GM08714 (cell line): Measurements from ENCODE around the gene PCDHA2.
"Not testable (repeated sequence)": the region's sequence is repeated elsewhere in the genome, so short reads cannot be mapped to it uniquely, and the experiment has no call there.

Experiments used
- H3K4me3 ChIP-seq: fragments of 200-500 bp; sonication (Bioruptor generic); 2 replicates; pipeline ENCODE4 v1.5.1; 2014; ENCODE audit warnings: mild to moderate bottlenecking, low read length, inconsistent platforms
- ZNF274 ChIP-seq: IDR thresholded peaks from 2 replicates; pipeline ENCODE4 v1.6.1; 2012; ENCODE audit warnings: mild to moderate bottlenecking, low read depth, low read length

The PCDHA2 gene

DNA sequence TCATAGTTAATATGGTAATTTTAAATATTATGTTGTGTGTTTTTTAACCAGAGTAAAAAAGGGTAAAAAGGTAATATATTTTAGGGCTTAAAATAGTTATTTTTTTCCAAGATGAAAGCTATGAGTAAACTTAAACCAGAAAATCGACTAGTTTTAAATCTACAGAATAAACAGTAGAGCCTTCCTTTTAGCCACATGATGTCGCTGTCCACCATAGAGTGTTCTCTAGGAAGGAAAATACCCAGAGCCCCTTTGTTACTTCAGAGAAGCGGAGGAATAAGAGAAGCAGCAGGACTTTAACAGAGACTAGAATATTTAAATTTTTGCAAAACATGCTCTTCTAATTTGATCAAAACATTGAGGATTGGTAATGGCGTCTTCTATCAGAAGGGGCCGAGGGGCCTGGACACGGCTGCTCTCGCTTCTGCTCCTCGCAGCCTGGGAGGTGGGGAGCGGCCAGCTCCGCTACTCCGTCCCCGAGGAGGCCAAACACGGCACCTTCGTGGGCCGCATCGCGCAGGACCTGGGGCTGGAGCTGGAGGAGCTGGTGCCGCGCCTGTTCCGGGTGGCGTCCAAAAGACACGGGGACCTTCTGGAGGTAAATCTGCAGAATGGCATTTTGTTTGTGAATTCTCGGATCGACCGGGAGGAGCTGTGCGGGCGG is at the start of gene PCDHA2:
Gene PCDHA2, plus strand, starts transcription at position 258 of the 664 bp plus-strand sequence.
- TF ChIP-seq ZNF274 = no peak
- no peak within 1 kb of the TSS for H3K4me3 ChIP-seq

- H3K4me3 ChIP-seq = no peak overlapping the region
- no peak for TF ChIP-seq ZNF274
These were observed 41.1 kb upstream of the PCDHA2 start for GRCh38 chr5:140753561-140753960.

DNA sequence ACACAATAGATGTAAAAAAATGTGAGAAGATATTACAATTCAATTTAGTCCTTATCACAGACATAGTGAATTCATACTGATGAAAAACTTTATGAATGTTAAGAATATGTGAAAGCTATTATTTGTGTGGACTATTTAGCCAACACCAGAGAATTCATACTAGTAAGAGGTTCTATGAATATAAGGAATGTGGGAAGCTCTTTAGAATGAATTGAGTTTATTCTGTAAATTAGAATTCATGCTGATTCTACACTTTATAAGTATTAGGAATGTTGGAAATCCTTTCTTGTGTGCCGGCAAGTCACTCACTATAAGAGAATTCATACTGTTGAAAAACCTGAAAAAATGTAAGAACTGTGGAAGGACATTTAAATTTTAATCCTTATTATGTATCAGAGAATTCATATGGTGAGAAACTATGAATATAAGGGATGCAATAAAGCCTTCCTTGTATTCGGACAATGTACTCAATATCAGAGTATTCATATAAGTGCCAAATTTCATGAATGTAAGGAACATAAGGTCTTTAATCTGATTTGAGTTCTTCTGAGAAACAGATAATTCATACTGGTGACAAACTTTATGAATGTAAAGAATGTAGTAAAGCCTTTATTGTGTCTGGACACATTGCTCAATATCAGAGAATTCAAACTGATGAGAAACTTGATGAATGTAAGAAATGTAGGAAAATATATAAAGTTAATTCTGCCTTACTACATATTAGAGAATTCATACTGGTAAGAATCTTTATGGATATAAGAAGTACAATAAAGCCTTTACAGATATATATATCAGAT is 30.3 kb upstream of the PCDHA2 start:
- TF ChIP-seq ZNF274 = peak; percentile 68; the same call in 1 of the 2 replicates
- H3K4me3 ChIP-seq = no peak overlapping the region

DNA sequence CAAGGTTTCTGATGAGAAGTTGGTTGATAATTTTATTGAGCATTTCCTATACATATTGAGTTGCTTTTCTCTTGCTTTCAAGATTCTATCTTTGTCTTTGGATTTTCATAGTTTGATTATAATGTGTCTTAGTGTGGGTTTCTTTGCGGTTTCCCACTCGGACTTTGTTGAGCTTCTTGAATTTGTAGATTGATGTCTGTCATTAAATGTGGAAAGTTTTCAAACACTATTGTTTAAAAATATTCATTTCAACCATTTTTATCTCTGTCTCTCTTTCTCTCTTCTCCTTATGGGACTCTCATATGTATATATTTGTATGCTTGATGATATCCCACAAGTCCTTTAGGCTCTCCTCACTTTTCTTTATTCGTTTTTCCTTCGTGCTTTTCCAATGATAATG is 27.2 kb upstream of the PCDHA2 start:
- TF ChIP-seq ZNF274 = no peak
- H3K4me3 ChIP-seq = no peak overlapping the region

DNA sequence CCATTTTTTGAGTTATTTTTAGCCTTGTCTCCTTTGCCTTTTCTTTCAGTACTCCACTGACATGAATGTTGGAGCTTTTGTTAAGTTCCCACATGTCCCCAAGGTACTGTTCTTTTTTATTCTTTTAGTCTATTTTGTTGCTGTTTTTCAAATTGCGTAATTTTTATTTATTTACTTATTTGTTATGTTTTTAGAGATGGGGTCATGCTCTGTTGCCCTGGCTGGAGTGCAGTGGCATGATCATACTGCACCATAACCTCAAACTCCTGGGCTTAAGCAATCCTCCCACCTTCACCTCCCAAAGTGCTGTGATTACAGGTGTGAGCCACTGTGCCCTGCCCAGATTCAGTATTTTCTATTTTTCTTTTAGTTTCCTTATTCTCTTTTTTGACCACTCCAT is 14.1 kb upstream of the PCDHA2 start:
- no peak for TF ChIP-seq ZNF274
- H3K4me3 ChIP-seq = no peak overlapping the region

GRCh38 chr5:140785905-140786686 is 8.6 kb upstream of the PCDHA2 start, which contains the start of gene PCDHA1:
Gene PCDHA1, plus strand, starts transcription at chr5:140786140.
- no peak for TF ChIP-seq ZNF274
- no peak within 1 kb of the TSS for H3K4me3 ChIP-seq

GRCh38 chr5:140787422-140787821 is 7.2 kb upstream of the PCDHA2 start:
- H3K4me3 ChIP-seq = not testable (repeated sequence)

DNA sequence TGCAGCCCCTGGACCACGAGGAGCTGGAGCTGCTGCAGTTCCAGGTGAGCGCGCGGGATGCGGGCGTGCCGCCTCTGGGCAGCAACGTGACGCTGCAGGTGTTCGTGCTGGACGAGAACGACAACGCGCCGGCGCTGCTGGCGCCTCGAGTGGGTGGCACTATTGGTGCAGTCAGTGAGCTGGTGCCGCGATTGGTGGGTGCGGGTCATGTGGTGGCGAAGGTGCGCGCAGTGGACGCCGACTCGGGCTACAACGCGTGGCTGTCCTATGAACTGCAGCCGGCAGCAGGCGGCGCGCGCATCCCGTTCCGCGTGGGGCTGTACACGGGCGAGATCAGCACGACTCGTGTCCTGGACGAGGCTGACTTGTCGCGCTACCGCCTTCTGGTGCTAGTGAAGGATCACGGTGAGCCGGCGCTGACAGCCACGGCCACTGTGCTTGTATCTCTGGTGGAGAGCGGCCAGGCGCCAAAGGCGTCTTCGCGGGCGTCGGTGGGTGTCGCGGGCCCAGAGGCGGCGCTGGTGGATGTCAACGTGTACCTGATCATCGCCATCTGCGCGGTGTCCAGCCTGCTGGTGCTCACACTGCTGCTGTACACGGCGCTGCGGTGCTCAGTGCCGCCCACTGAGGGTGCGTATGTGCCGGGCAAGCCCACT is 6.7 kb upstream of the PCDHA2 start:
- H3K4me3 ChIP-seq = not testable (repeated sequence)

- no peak for TF ChIP-seq ZNF274
- H3K4me3 ChIP-seq = no peak overlapping the region
These were observed 3.6 kb upstream of the PCDHA2 start for GRCh38 chr5:140791089-140791488.

- TF ChIP-seq ZNF274 = no peak
- H3K4me3 ChIP-seq = no peak overlapping the region
These were observed 598 bp downstream of the PCDHA2 start for GRCh38 chr5:140795259-140795641.

GRCh38 chr5:140796072-140796717 is 1.5 kb downstream of the PCDHA2 start:
- not testable (repeated sequence) for H3K4me3 ChIP-seq

DNA sequence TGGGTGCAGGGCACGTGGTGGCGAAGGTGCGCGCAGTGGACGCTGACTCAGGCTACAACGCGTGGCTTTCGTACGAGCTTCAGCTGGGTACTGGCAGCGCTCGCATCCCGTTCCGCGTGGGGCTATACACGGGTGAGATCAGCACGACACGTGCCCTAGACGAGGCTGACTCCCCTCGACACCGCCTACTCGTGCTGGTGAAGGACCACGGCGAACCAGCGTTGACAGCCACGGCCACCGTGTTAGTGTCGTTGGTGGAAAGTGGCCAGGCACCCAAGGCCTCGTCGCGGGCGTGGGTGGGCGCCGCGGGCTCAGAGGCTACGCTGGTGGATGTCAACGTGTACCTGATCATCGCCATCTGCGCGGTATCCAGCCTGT is 2.1 kb downstream of the PCDHA2 start:
- H3K4me3 ChIP-seq = no peak overlapping the region
- TF ChIP-seq ZNF274 = no peak

GRCh38 chr5:140800816-140801493 is 6.3 kb downstream of the PCDHA2 start, which contains the start of gene PCDHA3:
Gene PCDHA3, plus strand, starts transcription at chr5:140801057.
- TF ChIP-seq ZNF274 = no peak
- H3K4me3 ChIP-seq = no peak within 1 kb of the TSS
